HG03469 (cell line): Measurements from ENCODE around the gene EEFSEC.

Source experiments
- ATAC-seq: cut with Tn5 transposase; IDR thresholded peaks from one replicate; pipeline ENCODE4 v1.9.1; 2021; ENCODE audit warnings: mild to moderate bottlenecking, moderate library complexity, moderate number of reproducible peaks; ENCODE audit not compliant: unreplicated experiment

EEFSEC gene

GRCh38 chr3:128381609-128382008 is 228.3 kb downstream of the EEFSEC start:
- ATAC-seq: no peak

- ATAC-seq: no peak
Observed at GRCh38 chr3:128382221-128382807, 229.0 kb downstream of the EEFSEC start.

GRCh38 chr3:128383316-128384235 is 230.3 kb downstream of the EEFSEC start:
- ATAC-seq: no peak

GRCh38 chr3:128385080-128385832 is 232.0 kb downstream of the EEFSEC start:
- no peak for ATAC-seq

GRCh38 chr3:128388932-128389331 is 235.7 kb downstream of the EEFSEC start:
- ATAC-seq: no peak

GRCh38 chr3:128390867-128391266 is 237.6 kb downstream of the EEFSEC start:
- ATAC-seq: no peak

- ATAC-seq: no peak
Observed at GRCh38 chr3:128392021-128392420, 238.7 kb downstream of the EEFSEC start.

GRCh38 chr3:128392818-128393544 is 239.7 kb downstream of the EEFSEC start:
- ATAC-seq: no peak

GRCh38 chr3:128394033-128394432 is 240.8 kb downstream of the EEFSEC start:
- ATAC-seq: no peak

GRCh38 chr3:128395046-128395445 is 241.8 kb downstream of the EEFSEC start:
- ATAC-seq: no peak

GRCh38 chr3:128395500-128396162 is 242.3 kb downstream of the EEFSEC start:
- ATAC-seq: no peak

GRCh38 chr3:128397484-128397883 is 244.2 kb downstream of the EEFSEC start:
- no peak for ATAC-seq

- no peak for ATAC-seq
Observed at GRCh38 chr3:128398586-128398985, 245.3 kb downstream of the EEFSEC start.

GRCh38 chr3:128399221-128399915 is 246.1 kb downstream of the EEFSEC start:
- no peak for ATAC-seq

- no peak for ATAC-seq
Observed at GRCh38 chr3:128400671-128401070, 247.4 kb downstream of the EEFSEC start.

- no peak for ATAC-seq
Observed at GRCh38 chr3:128402319-128402718, 249.0 kb downstream of the EEFSEC start.

- no peak for ATAC-seq
Observed at GRCh38 chr3:128402998-128403397, 249.7 kb downstream of the EEFSEC start.

- no peak for ATAC-seq
Observed at GRCh38 chr3:128404276-128405068, 251.2 kb downstream of the EEFSEC start.
